HG03460 (cell line): Measurements from ENCODE around the gene LRP10.
"Not testable (repeated sequence)": the region's sequence is repeated elsewhere in the genome, so short reads cannot be mapped to it uniquely, and the experiment has no call there.

ENCODE experiments used
- ATAC-seq: cut with Tn5 transposase; IDR thresholded peaks from one replicate; pipeline ENCODE4 v1.9.1; 2021; ENCODE audit not compliant: unreplicated experiment

Gene LRP10

GRCh38 chr14:22860377-22860776, 11.2 kb upstream of the LRP10 start:
- ATAC-seq: not testable (repeated sequence)

- no peak for ATAC-seq
Observed at GRCh38 chr14:22861651-22862050, 9.9 kb upstream of the LRP10 start.

- no peak for ATAC-seq
Observed at GRCh38 chr14:22864979-22865378, 6.6 kb upstream of the LRP10 start.

- no peak for ATAC-seq
Observed at GRCh38 chr14:22865424-22866405, 5.8 kb upstream of the LRP10 start.

DNA sequence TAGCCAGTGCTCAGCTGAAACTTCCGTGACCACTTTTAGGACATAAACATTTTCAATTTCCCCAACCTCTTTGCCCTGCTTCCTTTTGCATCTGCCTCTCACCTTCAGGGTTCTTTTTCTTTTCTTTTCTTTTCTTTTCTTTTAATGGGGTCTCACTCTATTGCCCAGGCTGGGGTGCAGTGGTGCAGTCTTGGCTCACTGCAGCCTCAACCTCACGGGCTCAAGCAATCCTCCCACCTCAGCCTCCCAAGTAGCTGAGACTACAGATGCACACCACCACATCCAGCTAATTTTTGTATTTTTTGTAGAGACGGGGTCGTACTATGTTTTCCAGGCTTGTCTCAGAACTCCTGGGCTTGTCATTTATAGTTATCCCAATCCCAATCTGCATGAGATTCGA, 4.7 kb upstream of the LRP10 start:
- no peak for ATAC-seq

DNA sequence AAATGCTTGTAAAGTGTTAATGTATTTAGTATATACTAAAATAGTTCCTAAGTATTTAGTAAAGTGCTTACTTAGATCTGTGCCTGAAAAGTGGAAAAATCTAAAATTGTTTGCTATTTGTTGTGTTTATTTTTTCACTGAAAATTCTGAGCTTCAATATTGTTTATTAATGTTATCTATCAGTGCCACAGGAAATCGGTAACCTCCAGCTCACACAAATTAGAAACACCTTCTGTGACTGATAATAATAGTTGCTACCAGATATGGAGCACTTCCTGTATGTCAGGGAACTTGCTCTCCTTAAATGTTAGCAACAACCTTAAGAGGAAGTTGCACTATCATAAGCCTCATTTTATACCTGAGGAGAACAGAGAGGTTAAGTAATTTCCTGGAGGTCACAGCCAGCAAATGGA, 723 bp upstream of the LRP10 start:
- ATAC-seq: peak; percentile 35

DNA sequence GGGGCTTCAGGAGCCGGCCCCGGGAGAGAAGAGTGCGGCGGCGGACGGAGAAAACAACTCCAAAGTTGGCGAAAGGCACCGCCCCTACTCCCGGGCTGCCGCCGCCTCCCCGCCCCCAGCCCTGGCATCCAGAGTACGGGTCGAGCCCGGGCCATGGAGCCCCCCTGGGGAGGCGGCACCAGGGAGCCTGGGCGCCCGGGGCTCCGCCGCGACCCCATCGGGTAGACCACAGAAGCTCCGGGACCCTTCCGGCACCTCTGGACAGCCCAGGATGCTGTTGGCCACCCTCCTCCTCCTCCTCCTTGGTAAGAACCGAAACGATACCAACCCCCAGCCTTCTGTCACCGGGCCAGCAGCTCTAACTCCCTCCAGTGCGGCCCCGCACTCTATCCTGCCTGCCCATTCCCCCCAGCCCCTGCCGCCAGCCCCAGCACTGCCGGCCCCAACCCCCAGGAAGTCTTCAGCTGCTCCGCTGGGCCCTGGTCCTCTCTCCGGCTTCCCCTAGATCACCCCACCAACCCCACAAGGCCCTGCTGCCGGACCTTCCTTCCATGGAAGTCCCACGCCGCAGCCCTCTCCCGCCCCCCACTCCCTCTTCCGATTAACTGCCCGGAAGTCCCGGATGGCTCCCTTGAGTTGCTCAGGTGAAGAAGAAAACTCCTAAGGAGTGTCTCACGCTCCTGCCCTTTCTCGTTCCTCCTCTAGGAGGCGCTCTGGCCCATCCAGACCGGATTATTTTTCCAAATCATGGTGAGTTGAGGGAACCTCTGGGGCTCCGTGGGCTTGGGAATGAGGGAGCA, 693 bp downstream of the LRP10 start:
- ATAC-seq: peak; percentile 18

DNA sequence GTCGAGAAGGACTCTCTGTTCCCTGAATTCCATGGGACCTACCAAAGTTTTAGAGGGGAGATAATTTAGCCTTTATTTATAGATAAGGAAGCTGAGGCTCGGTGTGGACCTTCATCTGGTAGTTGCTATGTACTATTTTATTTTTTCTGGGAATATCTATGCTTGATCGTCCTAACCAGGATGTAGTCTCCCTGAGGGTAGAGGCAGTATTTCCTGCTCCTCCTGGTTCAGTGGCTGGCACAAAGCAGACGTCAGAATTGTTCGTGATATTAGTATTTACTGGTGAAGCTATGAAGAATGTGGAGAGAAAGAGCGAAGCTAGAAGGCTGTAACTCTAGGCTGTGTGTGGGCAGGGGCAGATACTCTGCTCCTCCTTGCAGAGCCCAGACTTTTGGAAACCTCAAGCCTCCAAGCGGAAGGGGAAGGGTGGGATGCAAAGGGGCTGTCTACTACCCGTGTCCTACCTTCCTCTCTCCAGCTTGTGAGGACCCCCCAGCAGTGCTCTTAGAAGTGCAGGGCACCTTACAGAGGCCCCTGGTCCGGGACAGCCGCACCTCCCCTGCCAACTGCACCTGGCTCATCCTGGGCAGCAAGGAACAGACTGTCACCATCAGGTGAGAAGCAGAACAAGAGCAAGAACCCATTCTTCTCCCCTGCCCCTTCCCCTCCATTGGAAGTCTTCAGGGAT, 1.4 kb downstream of the LRP10 start:
- ATAC-seq: no peak

DNA sequence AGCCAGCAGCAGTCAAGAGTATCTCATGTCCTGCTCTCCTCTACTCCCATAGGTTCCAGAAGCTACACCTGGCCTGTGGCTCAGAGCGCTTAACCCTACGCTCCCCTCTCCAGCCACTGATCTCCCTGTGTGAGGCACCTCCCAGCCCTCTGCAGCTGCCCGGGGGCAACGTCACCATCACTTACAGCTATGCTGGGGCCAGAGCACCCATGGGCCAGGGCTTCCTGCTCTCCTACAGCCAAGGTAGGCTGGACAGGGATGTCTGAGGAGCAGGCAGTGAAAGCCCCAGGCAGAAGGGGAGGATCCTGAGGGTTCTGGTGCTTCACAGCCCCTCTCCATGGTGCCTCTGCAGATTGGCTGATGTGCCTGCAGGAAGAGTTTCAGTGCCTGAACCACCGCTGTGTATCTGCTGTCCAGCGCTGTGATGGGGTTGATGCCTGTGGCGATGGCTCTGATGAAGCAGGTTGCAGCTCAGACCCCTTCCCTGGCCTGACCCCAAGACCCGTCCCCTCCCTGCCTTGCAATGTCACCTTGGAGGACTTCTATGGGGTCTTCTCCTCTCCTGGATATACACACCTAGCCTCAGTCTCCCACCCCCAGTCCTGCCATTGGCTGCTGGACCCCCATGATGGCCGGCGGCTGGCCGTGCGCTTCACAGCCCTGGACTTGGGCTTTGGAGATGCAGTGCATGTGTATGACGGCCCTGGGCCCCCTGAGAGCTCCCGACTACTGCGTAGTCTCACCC, 3.6 kb downstream of the LRP10 start:
- no peak for ATAC-seq

DNA sequence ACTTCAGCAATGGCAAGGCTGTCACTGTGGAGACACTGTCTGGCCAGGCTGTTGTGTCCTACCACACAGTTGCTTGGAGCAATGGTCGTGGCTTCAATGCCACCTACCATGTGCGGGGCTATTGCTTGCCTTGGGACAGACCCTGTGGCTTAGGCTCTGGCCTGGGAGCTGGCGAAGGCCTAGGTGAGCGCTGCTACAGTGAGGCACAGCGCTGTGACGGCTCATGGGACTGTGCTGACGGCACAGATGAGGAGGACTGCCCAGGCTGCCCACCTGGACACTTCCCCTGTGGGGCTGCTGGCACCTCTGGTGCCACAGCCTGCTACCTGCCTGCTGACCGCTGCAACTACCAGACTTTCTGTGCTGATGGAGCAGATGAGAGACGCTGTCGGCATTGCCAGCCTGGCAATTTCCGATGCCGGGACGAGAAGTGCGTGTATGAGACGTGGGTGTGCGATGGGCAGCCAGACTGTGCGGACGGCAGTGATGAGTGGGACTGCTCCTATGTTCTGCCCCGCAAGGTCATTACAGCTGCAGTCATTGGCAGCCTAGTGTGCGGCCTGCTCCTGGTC, 4.3 kb downstream of the LRP10 start:
- ATAC-seq: no peak

GRCh38 chr14:22877000-22877501, 5.5 kb downstream of the LRP10 start:
- ATAC-seq: no peak

DNA sequence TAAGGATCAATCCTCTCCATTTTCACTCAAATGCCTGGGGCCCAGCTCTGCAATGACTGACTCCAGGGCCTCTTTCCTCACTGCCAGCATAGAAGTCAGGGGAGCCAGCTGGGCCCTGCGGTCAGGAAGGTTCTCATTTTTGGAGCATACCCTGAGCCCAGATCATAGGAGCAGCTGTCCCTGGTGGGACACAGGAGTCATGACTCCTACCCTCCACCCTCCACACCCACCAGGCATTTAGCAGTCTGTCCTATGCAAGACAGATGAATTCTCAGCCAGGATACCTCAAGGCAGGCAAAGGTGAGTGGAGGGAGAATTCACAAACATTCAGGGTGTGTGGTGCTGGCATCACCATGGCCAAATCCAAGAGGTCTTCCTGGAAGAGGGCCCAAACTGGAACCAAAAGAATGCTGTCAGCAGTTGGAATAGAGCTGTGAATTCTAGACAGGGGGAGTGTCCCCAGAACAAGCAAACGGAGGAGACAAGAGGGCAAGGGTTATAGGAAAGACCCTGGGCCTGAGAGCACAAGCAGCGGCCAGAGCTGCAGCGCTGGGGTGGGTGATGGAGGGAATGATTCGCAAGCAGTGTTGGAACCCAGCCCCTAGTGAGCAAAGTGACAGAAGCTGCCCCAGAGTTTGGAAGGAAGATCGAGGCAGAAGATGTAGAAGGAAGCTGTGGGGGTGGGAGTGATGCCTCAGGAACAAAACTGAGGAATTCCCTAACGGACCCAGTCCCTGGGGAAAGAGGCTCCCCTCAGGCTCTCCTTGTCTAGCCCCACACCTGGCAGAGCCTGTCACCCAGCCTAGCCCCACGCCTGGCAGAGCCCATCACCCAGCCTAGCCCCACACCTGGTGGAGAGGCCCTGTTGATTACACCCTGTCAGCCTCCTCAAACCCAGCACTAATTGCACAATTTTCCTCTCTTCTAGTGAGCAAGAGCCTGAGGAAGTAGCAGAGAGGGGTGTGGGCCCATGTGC, 7.0 kb downstream of the LRP10 start:
- ATAC-seq: no peak

DNA sequence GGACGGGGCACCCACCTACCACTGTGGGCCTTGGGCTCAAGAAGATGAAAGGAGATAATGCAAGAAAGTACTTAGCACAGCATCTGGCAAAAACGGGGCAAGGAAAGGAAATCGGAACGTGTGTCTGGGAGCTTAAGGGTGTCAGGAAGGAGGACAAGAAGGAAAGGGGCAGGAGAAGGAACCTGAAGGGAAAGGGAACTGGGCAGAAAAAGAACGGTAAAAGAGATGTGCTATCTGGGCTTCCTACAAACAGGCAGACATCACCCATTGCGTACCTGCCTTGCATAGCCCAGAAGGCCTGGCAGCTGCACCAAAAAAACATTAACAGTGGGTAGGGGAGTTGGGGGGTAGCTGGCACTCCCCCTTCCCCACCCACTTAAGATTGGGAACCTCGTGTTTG, 10.5 kb downstream of the LRP10 start:
- ATAC-seq: no peak

GRCh38 chr14:22882529-22883172, 11.1 kb downstream of the LRP10 start:
- ATAC-seq: no peak

DNA sequence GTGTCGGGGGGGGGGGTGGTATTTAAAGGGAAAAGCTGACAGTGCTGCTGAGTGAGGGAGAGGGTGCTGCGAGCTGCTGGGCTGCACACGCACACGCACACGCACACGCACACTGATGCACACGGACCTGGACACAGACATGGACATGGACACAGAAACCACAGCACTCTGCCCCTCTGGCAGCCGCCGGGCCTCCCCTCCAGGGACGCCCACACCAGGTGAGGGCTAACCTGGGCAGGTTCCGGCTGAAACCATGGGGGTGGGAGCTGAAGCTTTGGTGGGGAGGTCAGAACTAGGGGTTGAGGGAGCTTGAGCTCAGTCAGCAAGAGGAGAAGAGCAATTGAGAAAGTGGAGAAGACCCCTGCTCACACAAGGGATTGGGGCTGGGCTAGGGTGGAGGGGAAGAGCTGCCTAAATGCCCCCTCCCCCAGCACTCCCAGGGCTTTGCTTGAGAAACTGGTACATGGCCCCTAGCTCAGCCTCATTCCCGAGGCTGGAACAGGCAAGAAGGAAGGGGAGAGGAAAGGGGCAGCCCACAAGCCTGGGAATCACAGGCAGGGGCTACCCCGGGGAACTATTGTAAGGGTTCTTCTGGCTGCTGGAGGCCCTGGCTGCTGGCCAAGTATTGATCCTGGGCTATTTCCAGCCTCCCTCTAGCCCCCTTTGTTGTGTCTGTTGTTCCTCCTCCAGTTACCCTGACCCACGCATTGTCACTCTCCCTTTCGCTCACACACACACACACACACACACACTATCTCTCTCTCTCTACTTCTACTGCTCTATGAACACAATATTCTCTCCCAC, 11.8 kb downstream of the LRP10 start, which contains the start of gene REM2:
REM2 (plus strand) TSS at position 50 of the 804 bp plus-strand sequence; CDS start at position 116, 66 bp downstream.
- ATAC-seq: no peak

- ATAC-seq: no peak
Observed at GRCh38 chr14:22884076-22884737, 12.7 kb downstream of the LRP10 start.
